Right cardiac atrium (tissue), 5 donors: ENCODE measurements around the gene PCDHGA10. TPM values are rescaled to one million over a fixed set of nuclear protein-coding genes. Genes with fewer than 3 reads are reported as not detected.
"Not testable (repeated sequence)": the region's sequence is repeated elsewhere in the genome, so short reads cannot be mapped to it uniquely, and the experiment has no call there.

ENCODE experiments used
- ATAC-seq, 2 donors: fragments of 200-7000 bp; cut with Tn5 transposase; one replicate each; pipeline versions ENCODE4 v1.8.0 to v1.9.1; 2020; ENCODE audit warnings: moderate library complexity in 2 of 2, mild to moderate bottlenecking in 1 of 2
- DNase-seq, 3 donors: peaks; one replicate each; pipeline ENCODE4 v3.0.0-alpha.2; 2020
- H3K27ac ChIP-seq: one replicate; pipeline ENCODE4 v1.5.1; 2013; ENCODE audit warnings: mild to moderate bottlenecking, low read length, control low read depth, moderate library complexity
- H3K27me3 ChIP-seq: one replicate; pipeline ENCODE4 v1.6.1; 2013; ENCODE audit not compliant: control insufficient read depth, insufficient read depth
- H3K4me1 ChIP-seq: one replicate; pipeline ENCODE4 v1.6.1; 2013; ENCODE audit warnings: low read length; ENCODE audit not compliant: control insufficient read depth, insufficient read depth
- H3K4me3 ChIP-seq: one replicate; pipeline ENCODE4 v1.5.1; 2013; ENCODE audit warnings: low read length, control low read depth
- H3K9me3 ChIP-seq: one replicate; pipeline ENCODE4 v1.6.1; 2013; ENCODE audit warnings: low read length; ENCODE audit not compliant: control insufficient read depth
- WGBS: extraction: QIAGEN DNeasy Blood & Tissue Kit; methylation state at CpG from one replicate; pipeline ENCODE4 v1.1.7; 2013; 5-methylcytosine and 5-hydroxymethylcytosine counted together
- intact Hi-C, 4 donors: fragments of 100-400 bp; cut with DNase I; formaldehyde crosslinking; loops; one replicate each; pipeline versions ENCODE4 v1.11.0 to v1.14.0; 2022 to 2023
- polyA plus RNA-seq: library from polyadenylated mRNA; stranded (reverse); fragments of 200-250 nt; gene quantifications from one replicate; pipeline ENCODE4 v1.2.3, GENCODE V29; 2013
- total RNA-seq, 4 donors: library from RNA; stranded (reverse); fragmentation: NEBNext Ultra II Directional; extraction: Animal tissue kit (Norgen Biotek cat#: 25700); gene quantifications; one replicate each; pipeline ENCODE4 v1.2.1, GENCODE V29; 2021
- donor health status: healthy with polysubstance abuse.
- donor health status: DM: no; HTN: yes; CAD: no.
- donor health status: DM: no; HTN: no; CAD: no.
- donor health status: DM: no; HTN: yes; CAD: no; lungs with severe emphysema.
- donor health status: DM: yes; HTN: yes; CAD: no.

The PCDHGA10 gene
- total and polyA plus RNA-seq, 5 donors, result 1.6 to 5.3 (median 4.0) TPM

- peak in 2 of 3 donors; percentile 76 to 80 for DNase-seq
- Histone ChIP-seq H3K9me3 (peaks cover 14% of the 10 kb centered on the region), H3K4me3 (peak within 1 kb of the TSS; percentile 23)
- ATAC-seq, result peak; percentile 86 to 91
- H3K4me1 ChIP-seq, H3K27ac ChIP-seq, H3K27me3 ChIP-seq, intact Hi-C loops: not testable (repeated sequence)
- WGBS, result 8% methylated on average over 24 of the region's 43 CpGs
These were observed 14.8 kb upstream of the PCDHGA10 start, which contains the start of gene PCDHGB5 for GRCh38 chr5:141397756-141398551. PCDHGB5 (plus strand) TSS chr5:141397947; CDS start chr5:141398128, 181 bp downstream.

DNA sequence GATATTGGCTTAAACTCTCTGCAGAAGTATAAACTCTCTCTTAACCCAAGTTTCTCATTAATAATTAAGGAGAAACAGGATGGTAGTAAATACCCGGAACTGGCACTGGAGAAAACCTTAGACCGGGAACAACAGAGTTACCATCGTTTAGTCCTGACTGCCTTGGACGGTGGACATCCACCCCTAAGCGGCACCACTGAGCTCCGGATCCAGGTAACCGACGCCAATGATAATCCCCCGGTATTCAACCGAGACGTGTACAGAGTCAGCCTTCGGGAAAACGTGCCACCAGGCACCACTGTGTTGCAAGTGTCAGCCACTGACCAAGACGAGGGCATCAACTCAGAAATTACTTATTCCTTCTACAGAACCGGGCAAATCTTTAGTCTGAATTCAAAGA is 14.2 kb upstream of the PCDHGA10 start:
- WGBS, result 23% methylated on average over 15 of the region's 15 CpGs
- no peak for DNase-seq
- H3K9me3 ChIP-seq, result peaks cover 13% of the 10 kb centered on the region

DNA sequence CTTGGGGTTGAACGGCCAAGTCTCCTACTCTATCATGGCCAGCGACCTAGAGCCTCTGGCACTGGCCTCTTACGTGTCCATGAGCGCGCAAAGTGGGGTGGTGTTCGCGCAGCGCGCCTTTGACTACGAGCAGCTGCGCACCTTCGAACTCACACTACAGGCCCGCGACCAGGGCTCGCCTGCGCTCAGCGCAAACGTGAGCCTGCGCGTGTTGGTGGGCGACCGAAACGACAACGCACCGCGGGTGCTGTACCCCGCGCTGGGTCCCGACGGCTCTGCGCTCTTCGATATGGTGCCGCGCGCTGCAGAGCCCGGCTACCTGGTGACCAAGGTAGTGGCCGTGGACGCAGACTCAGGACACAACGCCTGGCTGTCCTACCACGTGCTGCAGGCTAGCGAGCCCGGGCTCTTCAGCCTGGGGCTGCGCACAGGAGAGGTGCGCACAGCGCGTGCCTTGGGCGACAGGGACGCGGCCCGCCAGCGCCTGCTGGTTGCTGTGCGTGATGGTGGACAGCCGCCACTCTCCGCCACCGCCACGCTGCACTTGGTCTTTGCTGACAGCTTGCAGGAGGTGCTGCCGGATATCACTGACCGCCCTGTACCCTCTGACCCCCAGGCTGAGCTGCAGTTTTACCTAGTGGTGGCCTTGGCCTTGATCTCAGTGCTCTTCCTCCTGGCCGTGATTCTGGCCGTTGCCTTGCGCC is 13.1 kb upstream of the PCDHGA10 start:
- ATAC-seq (peak in 1 of 2 donors; percentile 19), DNase-seq (no peak)
- no peaks in the 10 kb centered on the region for H3K27me3 ChIP-seq
- H3K4me1 ChIP-seq, result no peaks in the 10 kb centered on the region
- H3K27ac ChIP-seq, result no peak overlapping the region
- intact Hi-C loops, result loop anchor here in 1 of 4 donors (10.0 kb wide), 1 partner anchor 165 kb away; no protein-coding TSS in a partner anchor
- 22% methylated on average over 61 of the region's 61 CpGs for WGBS
- no peak overlapping the region for H3K4me3 ChIP-seq
- peaks cover 14% of the 10 kb centered on the region for H3K9me3 ChIP-seq

More for the DNA sequence above, 14.2 kb upstream of the PCDHGA10 start:
- Histone ChIP-seq H3K27ac (no peak overlapping the region), H3K4me3 (no peak overlapping the region), H3K4me1 (no peaks in the 10 kb centered on the region), H3K27me3 (no peaks in the 10 kb centered on the region)
- intact Hi-C loops, result no loop called here
- ATAC-seq, result no peak

DNA sequence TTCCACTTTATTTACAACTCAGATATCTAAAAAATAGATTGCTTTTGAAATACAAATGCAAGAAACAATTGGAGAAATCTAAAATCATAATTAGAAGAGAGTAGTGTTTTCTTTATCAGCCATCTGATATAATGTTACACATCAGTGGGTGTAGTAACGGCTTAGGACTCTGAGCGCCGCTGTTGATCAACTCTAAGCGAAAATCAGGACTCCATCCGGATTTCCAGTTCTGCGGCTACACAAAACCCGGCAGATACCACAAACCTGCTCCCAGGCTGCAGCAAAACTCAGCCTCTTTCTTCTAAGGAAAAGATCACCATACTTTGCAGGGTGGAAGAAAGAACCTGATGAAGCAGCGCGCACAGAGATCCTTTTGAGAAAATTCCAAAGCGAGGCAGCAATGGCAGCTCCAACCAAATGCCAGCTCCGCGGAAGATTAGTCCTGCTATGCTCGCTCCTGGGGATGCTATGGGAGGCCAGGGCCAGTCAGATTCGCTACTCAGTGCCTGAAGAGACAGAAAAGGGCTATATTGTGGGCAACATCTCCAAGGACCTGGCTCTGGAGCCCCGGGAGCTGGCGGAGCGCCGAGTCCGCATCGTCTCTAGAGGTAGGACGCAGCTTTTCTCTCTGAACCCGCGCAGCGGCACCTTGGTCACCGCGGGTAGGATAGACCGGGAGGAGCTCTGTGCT is 10.1 kb upstream of the PCDHGA10 start, which contains the start of gene PCDHGA9:
Gene PCDHGA9 (plus strand): TSS at position 226 of the 691 bp plus-strand sequence. CDS start 175 bp downstream, at position 401.
- no peak for DNase-seq
- Histone ChIP-seq H3K4me3 (peak within 1 kb of the TSS; percentile 40), H3K9me3 (peaks cover 15% of the 10 kb centered on the region), H3K4me1 (no peaks in the 10 kb centered on the region), H3K27ac (no peak within 1 kb of the TSS), H3K27me3 (no peaks in the 10 kb centered on the region)
- intact Hi-C loops, result loop anchor here in 1 of 4 donors (10.0 kb wide), 1 partner anchor 168 kb away; no protein-coding TSS in a partner anchor
- 19% methylated on average over 27 of the region's 27 CpGs for WGBS
- ATAC-seq, result no peak

GRCh38 chr5:141403387-141403786 is 9.4 kb upstream of the PCDHGA10 start:
- intact Hi-C loops, result loop anchor here in 1 of 4 donors (10.0 kb wide), 1 partner anchor 169 kb away; no protein-coding TSS in a partner anchor
- 27% methylated on average over 22 of the region's 22 CpGs for WGBS
- Histone ChIP-seq H3K27me3 (no peaks in the 10 kb centered on the region), H3K4me1 (no peaks in the 10 kb centered on the region), H3K4me3 (peak overlapping the region; percentile 40), H3K27ac (no peak overlapping the region), H3K9me3 (peaks cover 15% of the 10 kb centered on the region)
- DNase-seq (no peak), ATAC-seq (no peak)

DNA sequence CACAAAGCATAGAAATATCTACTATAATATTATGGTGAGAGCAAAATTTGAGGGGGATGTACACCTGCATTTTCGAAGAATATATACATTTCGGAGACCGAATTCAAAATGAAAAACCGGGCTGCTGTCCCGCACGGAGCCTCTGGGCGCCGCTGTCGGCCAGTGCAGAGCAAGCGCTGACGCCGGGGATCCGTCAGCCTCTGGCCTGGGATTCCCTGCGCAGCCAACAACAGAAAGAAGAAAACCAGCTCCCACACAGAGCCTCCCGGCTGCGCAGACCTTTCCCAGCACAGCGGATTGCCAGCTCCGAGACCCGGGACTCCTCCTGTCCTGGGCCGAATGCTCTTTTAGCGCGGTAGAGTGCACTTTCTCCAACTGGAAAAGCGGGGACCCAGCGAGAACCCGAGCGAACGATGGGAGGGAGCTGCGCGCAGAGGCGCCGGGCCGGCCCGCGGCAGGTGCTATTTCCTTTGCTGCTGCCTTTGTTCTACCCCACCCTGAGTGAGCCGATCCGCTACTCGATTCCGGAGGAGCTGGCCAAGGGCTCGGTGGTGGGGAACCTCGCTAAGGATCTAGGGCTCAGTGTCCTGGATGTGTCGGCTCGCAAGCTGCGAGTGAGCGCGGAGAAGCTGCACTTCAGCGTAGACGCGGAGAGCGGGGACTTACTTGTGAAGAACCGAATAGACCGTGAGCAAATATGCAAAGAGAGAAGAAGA is 4.8 kb upstream of the PCDHGA10 start, which contains the start of gene PCDHGB6:
Gene PCDHGB6 (plus strand): TSS at position 232 of the 716 bp plus-strand sequence. CDS start 182 bp downstream, at position 414.
- H3K9me3 ChIP-seq, H3K4me1 ChIP-seq, H3K27me3 ChIP-seq, H3K27ac ChIP-seq: not testable (repeated sequence)
- 10% methylated on average over 50 of the region's 51 CpGs for WGBS
- peak within 1 kb of the TSS; percentile 56 for H3K4me3 ChIP-seq
- intact Hi-C loops, result loop anchor here in 1 of 4 donors (5.0 to 10.0 kb wide), 2 partner anchors 154 to 173 kb away; no protein-coding TSS in a partner anchor
- ATAC-seq (peak; percentile 84 to 89), DNase-seq (peak; percentile 44 to 82 (median 76))

- intact Hi-C loops, result loop anchor here in 1 of 4 donors (5.0 to 10.0 kb wide), 3 partner anchors 115 to 175 kb away; no protein-coding TSS in a partner anchor
- H3K27ac ChIP-seq, result no peak overlapping the region
- DNase-seq, result no peak
- WGBS, result 24% methylated on average over 64 of the region's 64 CpGs
- H3K4me1 ChIP-seq, result no peaks in the 10 kb centered on the region
- no peak for ATAC-seq
- H3K27me3 ChIP-seq, result no peaks in the 10 kb centered on the region
- H3K9me3 ChIP-seq, result peaks cover 5% of the 10 kb centered on the region
- H3K4me3 ChIP-seq, result no peak overlapping the region
These were observed 3.0 kb upstream of the PCDHGA10 start for GRCh38 chr5:141409598-141410306.

GRCh38 chr5:141411575-141411974 is 1.2 kb upstream of the PCDHGA10 start:
- ATAC-seq (no peak), DNase-seq (no peak)
- Histone ChIP-seq H3K27ac (no peak overlapping the region), H3K4me3 (no peak overlapping the region), H3K9me3 (peaks cover 3% of the 10 kb centered on the region), H3K4me1 (no peaks in the 10 kb centered on the region), H3K27me3 (no peaks in the 10 kb centered on the region)
- intact Hi-C loops, result loop anchor here in 1 of 4 donors (10.0 kb wide), 1 partner anchor 113 kb away; no protein-coding TSS in a partner anchor
- 65% methylated on average over 3 of the region's 3 CpGs for WGBS

DNA sequence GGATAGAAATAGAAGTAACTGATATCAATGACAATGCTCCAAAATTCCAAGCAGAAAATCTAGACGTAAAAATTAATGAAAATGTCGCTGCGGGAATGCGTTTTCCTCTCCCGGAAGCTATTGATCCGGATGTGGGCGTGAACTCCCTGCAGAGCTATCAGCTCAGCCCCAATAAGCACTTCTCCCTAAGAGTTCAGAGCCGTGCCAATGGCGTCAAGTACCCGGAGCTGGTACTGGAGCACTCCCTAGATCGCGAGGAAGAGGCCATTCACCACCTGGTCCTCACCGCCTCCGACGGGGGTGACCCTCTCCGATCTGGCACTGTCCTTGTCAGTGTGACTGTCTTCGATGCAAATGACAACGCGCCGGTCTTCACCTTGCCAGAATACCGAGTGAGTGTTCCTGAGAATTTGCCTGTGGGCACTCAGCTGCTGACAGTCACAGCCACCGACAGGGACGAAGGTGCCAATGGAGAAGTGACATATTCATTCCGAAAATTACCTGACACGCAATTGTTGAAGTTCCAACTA is 818 bp downstream of the PCDHGA10 start:
- Histone ChIP-seq H3K27ac (no peak overlapping the region), H3K4me1 (no peaks in the 10 kb centered on the region), H3K9me3 (peaks cover 5% of the 10 kb centered on the region), H3K27me3 (no peaks in the 10 kb centered on the region), H3K4me3 (peak overlapping the region; percentile 32)
- no peak for DNase-seq
- 24% methylated on average over 25 of the region's 25 CpGs for WGBS
- intact Hi-C loops, result loop anchor here in 1 of 4 donors (10.0 kb wide), 1 partner anchor 111 kb away; no protein-coding TSS in a partner anchor
- ATAC-seq, result no peak
